ENCODE data around the gene GABPB2. TPM values are rescaled to one million over a fixed set of nuclear protein-coding genes. Genes with fewer than 3 reads are reported as not detected.

The GABPB2 gene
- total and polyA plus RNA-seq, 3 donors from 2014 or later: 43.1 to 50.2 (median 45.3) TPM

- TF ChIP-seq POLR2A (IDR thresholded peaks at IDR 0.05): no peak
- TF ChIP-seq, protein P1, sequence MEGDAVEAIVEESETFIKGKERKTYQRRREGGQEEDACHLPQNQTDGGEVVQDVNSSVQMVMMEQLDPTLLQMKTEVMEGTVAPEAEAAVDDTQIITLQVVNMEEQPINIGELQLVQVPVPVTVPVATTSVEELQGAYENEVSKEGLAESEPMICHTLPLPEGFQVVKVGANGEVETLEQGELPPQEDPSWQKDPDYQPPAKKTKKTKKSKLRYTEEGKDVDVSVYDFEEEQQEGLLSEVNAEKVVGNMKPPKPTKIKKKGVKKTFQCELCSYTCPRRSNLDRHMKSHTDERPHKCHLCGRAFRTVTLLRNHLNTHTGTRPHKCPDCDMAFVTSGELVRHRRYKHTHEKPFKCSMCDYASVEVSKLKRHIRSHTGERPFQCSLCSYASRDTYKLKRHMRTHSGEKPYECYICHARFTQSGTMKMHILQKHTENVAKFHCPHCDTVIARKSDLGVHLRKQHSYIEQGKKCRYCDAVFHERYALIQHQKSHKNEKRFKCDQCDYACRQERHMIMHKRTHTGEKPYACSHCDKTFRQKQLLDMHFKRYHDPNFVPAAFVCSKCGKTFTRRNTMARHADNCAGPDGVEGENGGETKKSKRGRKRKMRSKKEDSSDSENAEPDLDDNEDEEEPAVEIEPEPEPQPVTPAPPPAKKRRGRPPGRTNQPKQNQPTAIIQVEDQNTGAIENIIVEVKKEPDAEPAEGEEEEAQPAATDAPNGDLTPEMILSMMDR (IDR thresholded peaks at IDR 0.05): no peak
- H3K4me1 ChIP-seq: peaks cover 5% of the 10 kb centered on the region
- 78 to 91% methylated on average over 5 of the region's 5 CpGs for WGBS, 2 donors
- H3K27ac ChIP-seq: no peak overlapping the region
- no peaks in the 10 kb centered on the region for H3K9me3 ChIP-seq
- no peak overlapping the region for H3K4me3 ChIP-seq
- H3K27me3 ChIP-seq: no peaks in the 10 kb centered on the region
- no peak for DNase-seq
- intact Hi-C loops (cut with DNase I; ENCODE audit: low total_unique reads): no loop called here
- no peaks in the 10 kb centered on the region for H3K36me3 ChIP-seq (ENCODE audit: low read depth, missing control alignments)
These were observed 100.6 kb downstream of the GABPB2 start for GRCh38 chr1:151171190-151171589.

Small RNA genes lying within 50 kb of the gene (small RNA-seq; reads per million reads assigned to genes)
- gene RNU6-884P: 0 reads per million in 2 donors

Other genes with a start within 250 kb of the GABPB2 start
- gene ARNT, start 194.2 kb upstream of the GABPB2 start, total RNA-seq: 10 to 100 TPM; 81.3 to 94.2 TPM
- gene ARNT, start 194.2 kb upstream of the GABPB2 start, polyA plus RNA-seq (ENCODE audit: insufficient read depth, low read depth, low replicate concordance): 43.1 TPM
- gene CTXND2, start 183.6 kb upstream of the GABPB2 start, total RNA-seq: 1 to 10 TPM in 1 of 2 donors, under 1 TPM in 1; 0.31 to 1.0 TPM
- 0.26 TPM for gene CTXND2, start 183.6 kb upstream of the GABPB2 start, polyA plus RNA-seq (ENCODE audit: insufficient read depth, low read depth, low replicate concordance)
- 10 to 100 TPM; 85.9 to 90.6 TPM for gene SETDB1, start 144.4 kb upstream of the GABPB2 start, total RNA-seq
- 89.5 TPM for gene SETDB1, start 144.4 kb upstream of the GABPB2 start, polyA plus RNA-seq (ENCODE audit: insufficient read depth, low read depth, low replicate concordance)
- 100 to 1,000 TPM in 1 of 2 donors, 10 to 100 TPM in 1; 92.7 to 116 TPM for gene CERS2, start 95.9 kb upstream of the GABPB2 start, total RNA-seq
- gene CERS2, start 95.9 kb upstream of the GABPB2 start, polyA plus RNA-seq (ENCODE audit: insufficient read depth, low read depth, low replicate concordance): 138 TPM
- 1 to 10 TPM; 5.1 to 6.9 TPM for gene ANXA9, start 88.5 kb upstream of the GABPB2 start, total RNA-seq
- 5.7 TPM for gene ANXA9, start 88.5 kb upstream of the GABPB2 start, polyA plus RNA-seq (ENCODE audit: insufficient read depth, low read depth, low replicate concordance)
- 10 to 100 TPM; 49.8 to 69.8 TPM for gene MINDY1, start 63.9 kb upstream of the GABPB2 start, total RNA-seq
- gene MINDY1, start 63.9 kb upstream of the GABPB2 start, polyA plus RNA-seq (ENCODE audit: insufficient read depth, low read depth, low replicate concordance): 56.9 TPM
- gene PRUNE1, start 62.3 kb upstream of the GABPB2 start, total RNA-seq: 10 to 100 TPM; 41.1 to 63.9 TPM
- gene PRUNE1, start 62.3 kb upstream of the GABPB2 start, polyA plus RNA-seq (ENCODE audit: insufficient read depth, low read depth, low replicate concordance): 45.5 TPM
- 1 to 10 TPM; 3.6 to 9.3 TPM for gene BNIPL, start 34.2 kb upstream of the GABPB2 start, total RNA-seq
- gene BNIPL, start 34.2 kb upstream of the GABPB2 start, polyA plus RNA-seq (ENCODE audit: insufficient read depth, low read depth, low replicate concordance): 5.0 TPM
- 10 to 100 TPM; 57.3 to 78.4 TPM for gene C1orf56, start 23.0 kb upstream of the GABPB2 start, total RNA-seq
- gene C1orf56, start 23.0 kb upstream of the GABPB2 start, polyA plus RNA-seq (ENCODE audit: insufficient read depth, low read depth, low replicate concordance): 145 TPM
- 10 to 100 TPM; 34.8 to 40.5 TPM for gene CDC42SE1, start 11.1 kb upstream of the GABPB2 start, total RNA-seq
- 36.9 TPM for gene CDC42SE1, start 11.1 kb upstream of the GABPB2 start, polyA plus RNA-seq (ENCODE audit: insufficient read depth, low read depth, low replicate concordance)
- gene MLLT11, start 10.4 kb upstream of the GABPB2 start, total RNA-seq: 1 to 10 TPM; 1.6 to 2.3 TPM
- gene MLLT11, start 10.4 kb upstream of the GABPB2 start, polyA plus RNA-seq (ENCODE audit: insufficient read depth, low read depth, low replicate concordance): 3.2 TPM
- gene SEMA6C, start 75.9 kb downstream of the GABPB2 start, total RNA-seq: 100 to 1,000 TPM; 134 to 175 TPM
- 71.6 TPM for gene SEMA6C, start 75.9 kb downstream of the GABPB2 start, polyA plus RNA-seq (ENCODE audit: insufficient read depth, low read depth, low replicate concordance)
- under 1 TPM; 0.55 to 0.99 TPM for gene TNFAIP8L2, start 85.9 kb downstream of the GABPB2 start, total RNA-seq
- 2.1 TPM for gene TNFAIP8L2, start 85.9 kb downstream of the GABPB2 start, polyA plus RNA-seq (ENCODE audit: insufficient read depth, low read depth, low replicate concordance)
- gene LYSMD1, start 95.1 kb downstream of the GABPB2 start, total RNA-seq: 10 to 100 TPM; 14.9 to 17.0 TPM
- gene LYSMD1, start 95.1 kb downstream of the GABPB2 start, polyA plus RNA-seq (ENCODE audit: insufficient read depth, low read depth, low replicate concordance): 9.5 TPM
- 10 to 100 TPM; 27.5 to 31.7 TPM for gene SCNM1, start 95.4 kb downstream of the GABPB2 start, total RNA-seq
- 46.0 TPM for gene SCNM1, start 95.4 kb downstream of the GABPB2 start, polyA plus RNA-seq (ENCODE audit: insufficient read depth, low read depth, low replicate concordance)
- not detected for gene TMOD4, start 105.2 kb downstream of the GABPB2 start, total RNA-seq
- 2.1 TPM for gene TMOD4, start 105.2 kb downstream of the GABPB2 start, polyA plus RNA-seq (ENCODE audit: insufficient read depth, low read depth, low replicate concordance)
- 10 to 100 TPM; 31.9 to 42.7 TPM for gene VPS72, start 119.4 kb downstream of the GABPB2 start, total RNA-seq
- gene VPS72, start 119.4 kb downstream of the GABPB2 start, polyA plus RNA-seq (ENCODE audit: insufficient read depth, low read depth, low replicate concordance): 57.9 TPM
- gene PIP5K1A, start 127.8 kb downstream of the GABPB2 start, total RNA-seq: 100 to 1,000 TPM; 168 to 234 TPM
- gene PIP5K1A, start 127.8 kb downstream of the GABPB2 start, polyA plus RNA-seq (ENCODE audit: insufficient read depth, low read depth, low replicate concordance): 94.1 TPM
- gene PSMD4, start 184.0 kb downstream of the GABPB2 start, total RNA-seq: 100 to 1,000 TPM; 164 to 196 TPM
- gene PSMD4, start 184.0 kb downstream of the GABPB2 start, polyA plus RNA-seq (ENCODE audit: insufficient read depth, low read depth, low replicate concordance): 333 TPM
- 10 to 100 TPM; 39.9 to 58.2 TPM for gene ZNF687, start 211.5 kb downstream of the GABPB2 start, total RNA-seq
- gene ZNF687, start 211.5 kb downstream of the GABPB2 start, polyA plus RNA-seq (ENCODE audit: insufficient read depth, low read depth, low replicate concordance): 38.4 TPM